ENCODE data around the gene ACSS3.
"Not testable (repeated sequence)": the region's sequence is repeated elsewhere in the genome, so short reads cannot be mapped to it uniquely, and the experiment has no call there.

The ACSS3 gene

GRCh38 chr12:81094718-81095360 is 17.0 kb downstream of the ACSS3 start:
- H3K27ac ChIP-seq (ENCODE audit: low read depth, low read length, severe bottlenecking): peak overlapping the region; percentile 54
- WGBS, 2 experiments (ENCODE audit: insufficient coverage in 2 of 2): 88% methylated on average over 1 of the region's 1 CpG; no CpG with 5 or more reads in 1 of the 2 experiments
- H3K4me3 ChIP-seq (ENCODE audit: extremely low read depth, insufficient read depth, low read length, poor library complexity, severe bottlenecking): no peak overlapping the region
- H3K4me1 ChIP-seq (ENCODE audit: control insufficient read depth, insufficient read depth, low read length, poor library complexity, severe bottlenecking): peaks cover 19% of the 10 kb centered on the region
- H3K9me3 ChIP-seq (ENCODE audit: control insufficient read depth, low read length): no peaks in the 10 kb centered on the region
- no peaks in the 10 kb centered on the region for H3K36me3 ChIP-seq (ENCODE audit: control insufficient read depth, insufficient read depth, low read length)

GRCh38 chr12:81095501-81096232 is 17.8 kb downstream of the ACSS3 start:
- 46 to 53% methylated on average over 3 to 5 of the region's 6 CpGs for WGBS, 2 experiments (ENCODE audit: insufficient coverage in 2 of 2)
- Histone ChIP-seq H3K4me1 (ENCODE audit: control insufficient read depth, insufficient read depth, low read length, poor library complexity, severe bottlenecking) (peaks cover 20% of the 10 kb centered on the region), H3K36me3 (ENCODE audit: control insufficient read depth, insufficient read depth, low read length) (no peaks in the 10 kb centered on the region), H3K4me3 (ENCODE audit: extremely low read depth, insufficient read depth, low read length, poor library complexity, severe bottlenecking) (no peak overlapping the region), H3K27ac (ENCODE audit: low read depth, low read length, severe bottlenecking) (peak overlapping the region; percentile 54), H3K9me3 (ENCODE audit: control insufficient read depth, low read length) (no peaks in the 10 kb centered on the region)

GRCh38 chr12:81105687-81106086 is 27.8 kb downstream of the ACSS3 start:
- H3K27ac ChIP-seq (ENCODE audit: low read depth, low read length, severe bottlenecking): no peak overlapping the region
- no peak overlapping the region for H3K4me3 ChIP-seq (ENCODE audit: extremely low read depth, insufficient read depth, low read length, poor library complexity, severe bottlenecking)
- H3K9me3 ChIP-seq (ENCODE audit: control insufficient read depth, low read length): no peaks in the 10 kb centered on the region
- peaks cover 1% of the 10 kb centered on the region for H3K4me1 ChIP-seq (ENCODE audit: control insufficient read depth, insufficient read depth, low read length, poor library complexity, severe bottlenecking)
- no peaks in the 10 kb centered on the region for H3K36me3 ChIP-seq (ENCODE audit: control insufficient read depth, insufficient read depth, low read length)

- Histone ChIP-seq H3K4me1 (ENCODE audit: control insufficient read depth, insufficient read depth, low read length, poor library complexity, severe bottlenecking) (no peaks in the 10 kb centered on the region), H3K36me3 (ENCODE audit: control insufficient read depth, insufficient read depth, low read length) (peaks cover 4% of the 10 kb centered on the region), H3K27ac (ENCODE audit: low read depth, low read length, severe bottlenecking) (no peak overlapping the region), H3K9me3 (ENCODE audit: control insufficient read depth, low read length) (peaks cover 6% of the 10 kb centered on the region), H3K4me3 (ENCODE audit: extremely low read depth, insufficient read depth, low read length, poor library complexity, severe bottlenecking) (no peak overlapping the region)
These were observed 36.3 kb downstream of the ACSS3 start for GRCh38 chr12:81114226-81114625.

GRCh38 chr12:81119069-81119468 is 41.2 kb downstream of the ACSS3 start:
- H3K27ac ChIP-seq (ENCODE audit: low read depth, low read length, severe bottlenecking); H3K4me3 ChIP-seq (ENCODE audit: extremely low read depth, insufficient read depth, low read length, poor library complexity, severe bottlenecking); H3K4me1 ChIP-seq (ENCODE audit: control insufficient read depth, insufficient read depth, low read length, poor library complexity, severe bottlenecking); H3K9me3 ChIP-seq (ENCODE audit: control insufficient read depth, low read length); H3K36me3 ChIP-seq (ENCODE audit: control insufficient read depth, insufficient read depth, low read length): not testable (repeated sequence)
- 75 to 78% methylated on average over 2 of the region's 3 CpGs for WGBS, 2 experiments (ENCODE audit: insufficient coverage in 2 of 2)

GRCh38 chr12:81120961-81121360 is 43.1 kb downstream of the ACSS3 start:
- WGBS, 2 experiments (ENCODE audit: insufficient coverage in 2 of 2): no CpG with 5 or more reads among the region's 2 CpGs
- Histone ChIP-seq H3K27ac (ENCODE audit: low read depth, low read length, severe bottlenecking) (no peak overlapping the region), H3K4me3 (ENCODE audit: extremely low read depth, insufficient read depth, low read length, poor library complexity, severe bottlenecking) (no peak overlapping the region), H3K36me3 (ENCODE audit: control insufficient read depth, insufficient read depth, low read length) (peaks cover 4% of the 10 kb centered on the region), H3K9me3 (ENCODE audit: control insufficient read depth, low read length) (peaks cover 6% of the 10 kb centered on the region), H3K4me1 (ENCODE audit: control insufficient read depth, insufficient read depth, low read length, poor library complexity, severe bottlenecking) (no peaks in the 10 kb centered on the region)

GRCh38 chr12:81123611-81124010 is 45.7 kb downstream of the ACSS3 start:
- no peak overlapping the region for H3K4me3 ChIP-seq (ENCODE audit: extremely low read depth, insufficient read depth, low read length, poor library complexity, severe bottlenecking)
- 83 to 100% methylated on average over 1 of the region's 3 CpGs for WGBS, 2 experiments (ENCODE audit: insufficient coverage in 2 of 2)
- no peak overlapping the region for H3K27ac ChIP-seq (ENCODE audit: low read depth, low read length, severe bottlenecking)
- H3K4me1 ChIP-seq (ENCODE audit: control insufficient read depth, insufficient read depth, low read length, poor library complexity, severe bottlenecking): no peaks in the 10 kb centered on the region
- H3K9me3 ChIP-seq (ENCODE audit: control insufficient read depth, low read length): peaks cover 4% of the 10 kb centered on the region
- no peaks in the 10 kb centered on the region for H3K36me3 ChIP-seq (ENCODE audit: control insufficient read depth, insufficient read depth, low read length)

GRCh38 chr12:81125691-81126090 is 47.8 kb downstream of the ACSS3 start:
- H3K27ac ChIP-seq (ENCODE audit: low read depth, low read length, severe bottlenecking): no peak overlapping the region
- H3K36me3 ChIP-seq (ENCODE audit: control insufficient read depth, insufficient read depth, low read length): no peaks in the 10 kb centered on the region
- no peak overlapping the region for H3K4me3 ChIP-seq (ENCODE audit: extremely low read depth, insufficient read depth, low read length, poor library complexity, severe bottlenecking)
- H3K9me3 ChIP-seq (ENCODE audit: control insufficient read depth, low read length): no peaks in the 10 kb centered on the region
- no peaks in the 10 kb centered on the region for H3K4me1 ChIP-seq (ENCODE audit: control insufficient read depth, insufficient read depth, low read length, poor library complexity, severe bottlenecking)
- 89 to 100% methylated on average over 4 to 6 of the region's 8 CpGs for whole genome bisulfite sequencing, 2 experiments (ENCODE audit: insufficient coverage in 2 of 2)

- no peaks in the 10 kb centered on the region for H3K36me3 ChIP-seq (ENCODE audit: control insufficient read depth, insufficient read depth, low read length)
- H3K4me1 ChIP-seq (ENCODE audit: control insufficient read depth, insufficient read depth, low read length, poor library complexity, severe bottlenecking): no peaks in the 10 kb centered on the region
- H3K27ac ChIP-seq (ENCODE audit: low read depth, low read length, severe bottlenecking): no peak overlapping the region
- H3K4me3 ChIP-seq (ENCODE audit: extremely low read depth, insufficient read depth, low read length, poor library complexity, severe bottlenecking): no peak overlapping the region
- H3K9me3 ChIP-seq (ENCODE audit: control insufficient read depth, low read length): no peaks in the 10 kb centered on the region
- WGBS, 2 experiments (ENCODE audit: insufficient coverage in 2 of 2): 0 to 6% methylated on average over 1 to 2 of the region's 2 CpGs
These were observed 51.2 kb downstream of the ACSS3 start for GRCh38 chr12:81128930-81129554.

- no peaks in the 10 kb centered on the region for H3K4me1 ChIP-seq (ENCODE audit: control insufficient read depth, insufficient read depth, low read length, poor library complexity, severe bottlenecking)
- H3K4me3 ChIP-seq (ENCODE audit: extremely low read depth, insufficient read depth, low read length, poor library complexity, severe bottlenecking): no peak overlapping the region
- H3K36me3 ChIP-seq (ENCODE audit: control insufficient read depth, insufficient read depth, low read length): no peaks in the 10 kb centered on the region
- no peaks in the 10 kb centered on the region for H3K9me3 ChIP-seq (ENCODE audit: control insufficient read depth, low read length)
- no peak overlapping the region for H3K27ac ChIP-seq (ENCODE audit: low read depth, low read length, severe bottlenecking)
These were observed 58.6 kb downstream of the ACSS3 start for GRCh38 chr12:81136519-81136918.

- no peak overlapping the region for H3K27ac ChIP-seq (ENCODE audit: low read depth, low read length, severe bottlenecking)
- WGBS, 2 experiments (ENCODE audit: insufficient coverage in 2 of 2): no CpG with 5 or more reads among the region's 2 CpGs
- no peak overlapping the region for H3K4me3 ChIP-seq (ENCODE audit: extremely low read depth, insufficient read depth, low read length, poor library complexity, severe bottlenecking)
- no peaks in the 10 kb centered on the region for H3K36me3 ChIP-seq (ENCODE audit: control insufficient read depth, insufficient read depth, low read length)
- no peaks in the 10 kb centered on the region for H3K9me3 ChIP-seq (ENCODE audit: control insufficient read depth, low read length)
- H3K4me1 ChIP-seq (ENCODE audit: control insufficient read depth, insufficient read depth, low read length, poor library complexity, severe bottlenecking): no peaks in the 10 kb centered on the region
These were observed 59.9 kb downstream of the ACSS3 start for GRCh38 chr12:81137801-81138200.
